GM12892 (cell line): ENCODE results near the gene SWAP70.
A peak's percentile ranks its signal among the peaks of the same experiment; 100 is the strongest.

Experiments used
- POLR2A ChIP-seq: IDR thresholded peaks from 2 replicates; pipeline ENCODE4 v1.6.1; 2011; ENCODE audit warnings: low read depth, low read length, control low read depth
- POLR2AphosphoS5 ChIP-seq: IDR thresholded peaks from 2 replicates; pipeline ENCODE4 v1.6.1; 2011; ENCODE audit warnings: low read depth, low read length, control low read depth
- TAF1 ChIP-seq: IDR thresholded peaks from 2 replicates; pipeline ENCODE4 v1.6.1; 2011; ENCODE audit warnings: low read depth, mild to moderate bottlenecking, control low read depth, low read length, borderline replicate concordance

DNA sequence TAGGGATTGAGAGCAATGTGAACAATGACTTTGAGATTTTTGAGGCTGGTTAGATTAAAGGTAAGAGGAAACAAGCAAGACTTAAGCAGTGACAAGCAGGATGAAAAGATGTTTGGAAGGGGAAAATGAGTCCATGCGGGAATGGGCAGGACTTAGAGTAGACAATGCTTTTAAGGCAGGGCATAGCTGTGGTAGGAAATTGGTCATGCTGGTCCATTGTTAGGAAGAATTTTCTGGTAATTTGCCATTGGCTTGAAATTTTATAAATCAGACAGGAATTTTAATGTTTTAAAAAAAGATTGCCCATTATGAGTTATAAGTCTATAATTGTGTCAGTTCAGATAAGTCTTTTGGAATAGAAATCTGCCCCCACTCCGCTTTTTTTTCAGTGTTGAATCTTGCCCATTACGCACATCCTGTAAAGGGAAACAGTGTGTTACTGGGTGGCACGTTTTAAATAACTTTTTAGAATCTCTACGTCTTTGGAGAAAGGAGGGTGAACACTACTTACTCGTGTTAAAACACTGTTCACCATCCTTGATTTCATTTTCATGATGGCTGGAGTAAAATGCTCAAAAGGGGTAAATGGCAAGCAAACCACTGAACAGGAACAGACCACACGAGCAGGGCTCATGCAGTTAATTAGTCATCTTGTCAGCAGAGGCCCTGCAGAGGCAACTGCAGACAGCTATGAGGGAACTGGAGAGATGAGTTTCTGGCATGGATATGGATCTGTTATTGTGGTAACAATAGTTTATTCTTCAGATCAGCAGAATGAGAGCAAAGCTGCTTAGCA is 25.0 kb downstream of the SWAP70 start:
- TF ChIP-seq POLR2A: peak; percentile 39; the same call in 1 of the 2 replicates
- peak; percentile 42; the same call in 1 of the 2 replicates for TF ChIP-seq TAF1
- no peak for TF ChIP-seq POLR2AphosphoS5
